Naive thymus-derived CD4-positive, alpha-beta T cell (primary cell): Measurements from ENCODE around the gene ZNF584. TPM values are rescaled to one million over a fixed set of nuclear protein-coding genes. Genes with fewer than 3 reads are reported as not detected.

Experiments used
- ATAC-seq: fragments of 150-1000 bp; cut with Tn5 transposase; 2 replicates; pipeline ENCODE4 v1.10.0; 2021; ENCODE audit warnings: mild to moderate bottlenecking, moderate library complexity
- CTCF ChIA-PET: fragments of 350-600 bp; sonication (Branson Sonifier 250); formaldehyde crosslinking; loops from one replicate; lab custom pipeline; 2021; ENCODE audit warnings: antibody characterized with exemption; lab: Charles Lee
- POLR2A ChIA-PET: fragments of 350-600 bp; sonication (Branson Sonifier 250); formaldehyde crosslinking; loops from one replicate; lab custom pipeline; 2021; ENCODE audit warnings: antibody characterized with exemption, inconsistent platforms; lab: Charles Lee
- DNase-seq, 9 donors: peaks; one replicate each; pipeline versions ENCODE4 v3.0.0 to v3.0.0-alpha.2; 2020 to 2022; ENCODE audit warnings: mixed read lengths in 1 of 9
- H3K27ac ChIP-seq: one replicate; pipeline ENCODE4 v1.7.0; 2013; ENCODE audit warnings: mild to moderate bottlenecking, low read depth, low read length, moderate library complexity
- H3K27me3 ChIP-seq, 2 donors: one replicate each; pipeline ENCODE4 v1.7.0; 2013; ENCODE audit warnings: low read length in 2 of 2, mild to moderate bottlenecking in 2 of 2, moderate library complexity in 2 of 2; ENCODE audit not compliant: control insufficient read depth in 2 of 2, insufficient read depth in 2 of 2
- H3K36me3 ChIP-seq, 3 experiments: 1 replicate in 2 of 3; 2 replicates in 1 of 3; pipeline ENCODE4 v1.7.0; 2013; ENCODE audit warnings: low read length in 3 of 3, mild to moderate bottlenecking in 3 of 3, moderate library complexity in 1 of 3; ENCODE audit not compliant: insufficient read depth in 3 of 3, control insufficient read depth in 2 of 3
- H3K4me1 ChIP-seq, 2 donors: one replicate each; pipeline ENCODE4 v1.7.0; 2013; ENCODE audit warnings: low read length in 2 of 2, mild to moderate bottlenecking in 2 of 2, moderate library complexity in 1 of 2; ENCODE audit not compliant: control insufficient read depth in 2 of 2, insufficient read depth in 2 of 2
- H3K4me3 ChIP-seq: 2 replicates; pipeline ENCODE4 v1.7.0; 2013; ENCODE audit warnings: mild to moderate bottlenecking, low read length
- H3K9me3 ChIP-seq, 3 experiments: 1 replicate in 2 of 3; 2 replicates in 1 of 3; pipeline ENCODE4 v1.7.0; 2013; ENCODE audit warnings: low read length in 3 of 3; ENCODE audit not compliant: control insufficient read depth in 2 of 3
- H3K27ac Mint-ChIP-seq, 9 donors: one replicate each; pipeline ENCODE4 v1.8.0; 2020 to 2022; ENCODE audit warnings: mixed read lengths in 9 of 9, mild to moderate bottlenecking in 8 of 9, moderate library complexity in 5 of 9, inconsistent platforms in 2 of 9
- H3K27me3 Mint-ChIP-seq, 5 donors: one replicate each; pipeline ENCODE4 v1.8.0; 2021 to 2022; ENCODE audit warnings: mixed read lengths in 5 of 5, mild to moderate bottlenecking in 1 of 5
- H3K36me3 Mint-ChIP-seq, 5 donors: one replicate each; pipeline ENCODE4 v1.8.0; 2020 to 2022; ENCODE audit warnings: mixed read lengths in 5 of 5, mild to moderate bottlenecking in 3 of 5, inconsistent platforms in 1 of 5
- H3K4me1 Mint-ChIP-seq, 7 donors: one replicate each; pipeline ENCODE4 v1.8.0; 2020 to 2022; ENCODE audit warnings: mixed read lengths in 7 of 7, mild to moderate bottlenecking in 3 of 7, inconsistent platforms in 1 of 7
- H3K4me3 Mint-ChIP-seq, 10 donors: one replicate each; pipeline ENCODE4 v1.8.0; 2020 to 2022; ENCODE audit warnings: mild to moderate bottlenecking in 10 of 10, mixed read lengths in 10 of 10, moderate library complexity in 6 of 10, inconsistent platforms in 2 of 10
- H3K9me3 Mint-ChIP-seq, 11 donors: one replicate each; pipeline ENCODE4 v1.8.0; 2020 to 2022; ENCODE audit warnings: mixed read lengths in 11 of 11, mild to moderate bottlenecking in 4 of 11, inconsistent platforms in 1 of 11, moderate library complexity in 1 of 11
- intact Hi-C, 2 donors: fragments of 100-400 bp; cut with micrococcal nuclease; formaldehyde crosslinking; loops; one replicate each; pipeline ENCODE4 v1.15.1; 2023
- microRNA-seq: library from miRNA; unstranded; fragments of <30 nt; microRNA quantifications from one replicate; pipeline ENCODE4 v1.2.0, GENCODE V29; 2022; ENCODE audit warnings: borderline microRNAs expressed
- polyA plus RNA-seq, 2 donors: library from polyadenylated mRNA; unstranded; fragments of 300-500 nt; fragmentation: Illumina TruSeq; gene quantifications; one replicate each; pipeline ENCODE4 v1.2.3, GENCODE V29; 2021
- total RNA-seq, 6 experiments: library from RNA in 5 of 6; stranded (reverse) in 5 of 6; gene quantifications; 1 replicate in 5 of 6; 2 replicates in 1 of 6; pipeline ENCODE4 v1.2.3 and lab custom pipeline; 2021 to 2026

Gene ZNF584
- total and polyA plus RNA-seq, 7 experiments from 2014 or later: 4.2 to 12.1 (median 7.0) TPM

GRCh38 chr19:58466089-58466759 lies 57.8 kb downstream of the ZNF584 start:
- H3K4me3 ChIP-seq: peak overlapping the region; percentile 92
- Mint-ChIP-seq H3K9me3 (peaks cover 0 to 1% (median 0%) of the 10 kb centered on the region in 11 donors), H3K36me3 (peaks cover 0 to 5% (median 0%) of the 10 kb centered on the region in 5 donors), H3K27me3 (peaks cover 0 to 3% (median 0%) of the 10 kb centered on the region in 5 donors), H3K4me3 (peak overlapping the region; percentile 80 to 89 (median 86)), H3K27ac (peak overlapping the region in 6 of 9 donors; percentile 51 to 91 (median 76)), H3K4me1 (peaks cover 14 to 27% (median 22%) of the 10 kb centered on the region in 7 donors)
- ATAC-seq: peak; percentile 11
- peak overlapping the region; percentile 99 for H3K27ac ChIP-seq
- H3K9me3 ChIP-seq: no peaks in the 10 kb centered on the region
- peaks cover 7 to 11% of the 10 kb centered on the region in 2 donors for H3K4me1 ChIP-seq
- no peak for DNase-seq
- H3K36me3 ChIP-seq: peaks cover 0 to 25% (median 0%) of the 10 kb centered on the region in 3 experiments
- CTCF ChIA-PET: interaction anchor here (0.6 to 0.9 kb wide), 2 partner anchors 12 to 14 kb away, joined by 3 read pairs; no protein-coding TSS in a partner anchor
- intact Hi-C loops: loop anchor here (1.0 to 2.0 kb wide), 15 partner anchors 9 to 284 kb away; partner anchors contain the start of genes ERVK3-1 (in 2 of the 2), ZNF497 (in 2 of the 2), ZNF584 (in 2 of the 2) and MZF1 (in 1 of the 2)
- POLR2A ChIA-PET: interaction anchor here (1.1 to 1.7 kb wide), 3 partner anchors 33 to 283 kb away, joined by 4 to 6 read pairs (median 5); partner anchors contain the start of genes ZNF274 and ZNF497
- no peaks in the 10 kb centered on the region for H3K27me3 ChIP-seq

GRCh38 chr19:58466760-58467589 lies 58.5 kb downstream of the ZNF584 start, which contains the start of gene ZNF324:
TSS of gene ZNF324 (plus strand) at chr19:58467080. CDS start at chr19:58469186, 2,106 bp downstream.
- DNase-seq (peak; percentile 92 to 97 (median 95)), ATAC-seq (peak; percentile 98)
- H3K27ac Mint-ChIP-seq: peak within 1 kb of the TSS in 8 of 9 donors; percentile 67 to 91 (median 85)
- H3K4me3 ChIP-seq: peak within 1 kb of the TSS; percentile 92
- peak within 1 kb of the TSS; percentile 99 for H3K27ac ChIP-seq
- CTCF ChIA-PET: interaction anchor here (0.6 kb wide), 1 partner anchor 89 kb away, joined by 3 read pairs; no protein-coding TSS in a partner anchor
- H3K36me3 Mint-ChIP-seq: peaks cover 0 to 5% (median 0%) of the 10 kb centered on the region in 5 donors
- peaks cover 7 to 11% of the 10 kb centered on the region in 2 donors for H3K4me1 ChIP-seq
- peaks cover 0 to 30% (median 0%) of the 10 kb centered on the region in 3 experiments for H3K36me3 ChIP-seq
- H3K9me3 Mint-ChIP-seq: peaks cover 0 to 1% (median 0%) of the 10 kb centered on the region in 11 donors
- H3K4me3 Mint-ChIP-seq: peak within 1 kb of the TSS; percentile 80 to 89 (median 86)
- POLR2A ChIA-PET: interaction anchor here (1.7 kb wide), 2 partner anchors 104 to 284 kb away, joined by 5 to 6 read pairs; partner anchors contain the start of genes ZNF274 and ZNF497
- H3K27me3 Mint-ChIP-seq: peaks cover 0 to 3% (median 0%) of the 10 kb centered on the region in 5 donors
- intact Hi-C loops: loop anchor here (1.0 to 2.0 kb wide), 19 partner anchors 8 to 285 kb away; partner anchors contain the start of genes ERVK3-1 (in 2 of the 2), ZNF132 (in 2 of the 2), ZNF324B (in 2 of the 2) and ZNF497 (in 2 of the 2)
- H3K4me1 Mint-ChIP-seq: peaks cover 14 to 27% (median 22%) of the 10 kb centered on the region in 7 donors
- no peaks in the 10 kb centered on the region for H3K27me3 ChIP-seq
- H3K9me3 ChIP-seq: no peaks in the 10 kb centered on the region

Small RNAs within 50 kb of the gene (microRNA-seq; reads per million reads assigned to microRNA genes)
- gene MIR4754: not detected

Other genes starting within 250 kb of the ZNF584 start
- 10 to 100 TPM; 20.1 to 91.1 (median 52.7) TPM for gene ZNF274, start 225.6 kb upstream of the ZNF584 start, total RNA-seq
- gene ZNF274, start 225.6 kb upstream of the ZNF584 start, polyA plus RNA-seq: 10 to 100 TPM; 41.7 to 53.9 TPM
- gene ZNF544, start 179.7 kb upstream of the ZNF584 start, total RNA-seq: 10 to 100 TPM; 19.7 to 60.7 (median 42.1) TPM
- gene ZNF544, start 179.7 kb upstream of the ZNF584 start, polyA plus RNA-seq: 10 to 100 TPM; 21.6 to 30.8 TPM
- 10 to 100 TPM in 2 of 5 experiments, 1 to 10 TPM in 3; 5.2 to 10.5 (median 10.0) TPM for gene ZNF8, start 129.7 kb upstream of the ZNF584 start, total RNA-seq
- gene ZNF8, start 129.7 kb upstream of the ZNF584 start, polyA plus RNA-seq: 1 to 10 TPM in 1 of 2 donors, under 1 TPM in 1; 0.97 to 1.4 TPM
- gene ERVK3-1, start 103.3 kb upstream of the ZNF584 start, total RNA-seq: 100 to 1,000 TPM in 2 of 5 experiments, 10 to 100 TPM in 3; 59.7 to 122 (median 65.4) TPM
- gene ERVK3-1, start 103.3 kb upstream of the ZNF584 start, polyA plus RNA-seq: 10 to 100 TPM; 68.2 to 88.7 TPM
- gene ZSCAN22, start 81.7 kb upstream of the ZNF584 start, total RNA-seq: 1 to 10 TPM; 1.1 to 6.0 (median 4.5) TPM
- gene ZSCAN22, start 81.7 kb upstream of the ZNF584 start, polyA plus RNA-seq: 1 to 10 TPM; 1.3 to 3.6 TPM
- 10 to 100 TPM in 3 of 5 experiments, 1 to 10 TPM in 2; 7.0 to 21.5 (median 12.4) TPM for gene A1BG, start 55.2 kb upstream of the ZNF584 start, total RNA-seq
- gene A1BG, start 55.2 kb upstream of the ZNF584 start, polyA plus RNA-seq: 10 to 100 TPM; 38.0 to 60.1 TPM
- 1 to 10 TPM; 1.0 to 2.7 (median 1.8) TPM for gene ZNF497, start 45.9 kb upstream of the ZNF584 start, total RNA-seq
- 1 to 10 TPM; 1.9 to 2.9 TPM for gene ZNF497, start 45.9 kb upstream of the ZNF584 start, polyA plus RNA-seq
- 1 to 10 TPM; 1.4 to 4.3 (median 2.4) TPM for gene ZNF837, start 27.6 kb upstream of the ZNF584 start, total RNA-seq
- 10 to 100 TPM in 1 of 2 donors, 1 to 10 TPM in 1; 6.9 to 15.6 TPM for gene ZNF837, start 27.6 kb upstream of the ZNF584 start, polyA plus RNA-seq
- 1,000 to 10,000 TPM in 4 of 5 experiments, 100 to 1,000 TPM in 1; 911 to 1,684 (median 1,502) TPM for gene RPS5, start 21.4 kb upstream of the ZNF584 start, total RNA-seq
- 1,000 to 10,000 TPM; 1,774 to 1,925 TPM for gene RPS5, start 21.4 kb upstream of the ZNF584 start, polyA plus RNA-seq
- under 1 TPM in 4 of 5 experiments, not detected in 1; 0.32 to 0.53 (median 0.50) TPM for gene RNF225, start 13.0 kb upstream of the ZNF584 start, total RNA-seq
- gene RNF225, start 13.0 kb upstream of the ZNF584 start, polyA plus RNA-seq: not detected
- 10 to 100 TPM in 2 of 5 experiments, 1 to 10 TPM in 3; 1.2 to 12.9 (median 4.9) TPM for gene ZNF132, start 31.5 kb downstream of the ZNF584 start, total RNA-seq
- 1 to 10 TPM; 2.4 to 3.6 TPM for gene ZNF132, start 31.5 kb downstream of the ZNF584 start, polyA plus RNA-seq
- 10 to 100 TPM in 3 of 5 experiments, 1 to 10 TPM in 2; 9.1 to 13.9 (median 11.8) TPM for gene ZNF324B, start 43.0 kb downstream of the ZNF584 start, total RNA-seq
- 1 to 10 TPM; 1.7 to 3.5 TPM for gene ZNF324B, start 43.0 kb downstream of the ZNF584 start, polyA plus RNA-seq
- 10 to 100 TPM; 14.2 to 28.0 (median 23.4) TPM for gene ZNF324, start 58.4 kb downstream of the ZNF584 start, total RNA-seq
- 10 to 100 TPM in 1 of 2 donors, 1 to 10 TPM in 1; 9.3 to 20.8 TPM for gene ZNF324, start 58.4 kb downstream of the ZNF584 start, polyA plus RNA-seq
- 10 to 100 TPM in 4 of 5 experiments, 1 to 10 TPM in 1; 9.5 to 20.0 (median 15.1) TPM for gene ZNF446, start 67.7 kb downstream of the ZNF584 start, total RNA-seq
- 1 to 10 TPM; 3.2 to 6.0 TPM for gene ZNF446, start 67.7 kb downstream of the ZNF584 start, polyA plus RNA-seq
- 10 to 100 TPM in 3 of 5 experiments, 1 to 10 TPM in 2; 5.9 to 14.1 (median 12.6) TPM for gene SLC27A5, start 103.3 kb downstream of the ZNF584 start, total RNA-seq
- 10 to 100 TPM; 18.4 to 26.9 TPM for gene SLC27A5, start 103.3 kb downstream of the ZNF584 start, polyA plus RNA-seq
- gene ZBTB45, start 111.2 kb downstream of the ZNF584 start, total RNA-seq: 10 to 100 TPM in 3 of 5 experiments, 1 to 10 TPM in 2; 9.8 to 19.2 (median 17.0) TPM
- gene ZBTB45, start 111.2 kb downstream of the ZNF584 start, polyA plus RNA-seq: 1 to 10 TPM; 5.1 to 6.5 TPM
- gene TRIM28, start 135.4 kb downstream of the ZNF584 start, total RNA-seq: 100 to 1,000 TPM; 396 to 564 (median 435) TPM
- gene TRIM28, start 135.4 kb downstream of the ZNF584 start, polyA plus RNA-seq: 10 to 100 TPM; 55.3 to 88.8 TPM
- 100 to 1,000 TPM in 1 of 5 experiments, 10 to 100 TPM in 4; 64.3 to 131 (median 71.2) TPM for gene CHMP2A, start 146.5 kb downstream of the ZNF584 start, total RNA-seq
- 100 to 1,000 TPM; 167 to 193 TPM for gene CHMP2A, start 146.5 kb downstream of the ZNF584 start, polyA plus RNA-seq
- gene UBE2M, start 150.0 kb downstream of the ZNF584 start, total RNA-seq: 10 to 100 TPM; 37.1 to 92.1 (median 55.8) TPM
- gene UBE2M, start 150.0 kb downstream of the ZNF584 start, polyA plus RNA-seq: 1 to 10 TPM; 7.5 to 7.8 TPM
- gene MZF1, start 164.7 kb downstream of the ZNF584 start, total RNA-seq: 10 to 100 TPM; 35.0 to 51.8 (median 44.9) TPM
- 10 to 100 TPM in 1 of 2 donors, 1 to 10 TPM in 1; 9.9 to 18.6 TPM for gene MZF1, start 164.7 kb downstream of the ZNF584 start, polyA plus RNA-seq